Neutrophil (primary cell): ENCODE measurements around the gene INPP5A.

Experiments used
- H3K27ac ChIP-seq: fragments of 200-600 bp; sonication (generic); 2 replicates; pipeline ENCODE4 v1.5.1; 2016; ENCODE audit warnings: mild to moderate bottlenecking, moderate library complexity
- H3K27me3 ChIP-seq: fragments of 200-600 bp; sonication (generic); 2 replicates; pipeline ENCODE4 v1.6.0; 2016; ENCODE audit warnings: mild to moderate bottlenecking
- H3K36me3 ChIP-seq: fragments of 200-600 bp; sonication (generic); 2 replicates; pipeline ENCODE4 v1.5.1; 2017
- H3K4me1 ChIP-seq, 2 experiments: fragments of 200-600 bp in 1 of 2; sonication (generic) in 1 of 2; 1 replicate in 1 of 2; 2 replicates in 1 of 2; pipeline versions ENCODE4 v1.5.1 to v1.6.1; 2013 to 2016; ENCODE audit warnings: low read depth in 1 of 2, low read length in 1 of 2, mild to moderate bottlenecking in 1 of 2, moderate library complexity in 1 of 2; ENCODE audit not compliant: control insufficient read depth in 1 of 2, insufficient read depth in 1 of 2
- H3K4me3 ChIP-seq, 2 experiments: fragments of 200-600 bp in 1 of 2; sonication (generic) in 1 of 2; 1 replicate in 1 of 2; 2 replicates in 1 of 2; pipeline ENCODE4 v1.5.1; 2013 to 2016; ENCODE audit warnings: low read depth in 1 of 2, low read length in 1 of 2, mild to moderate bottlenecking in 1 of 2, moderate library complexity in 1 of 2
- H3K9me3 ChIP-seq: fragments of 200-600 bp; sonication (generic); 2 replicates; pipeline ENCODE4 v1.5.1; 2016
- TF ChIP-seq, protein P1 (sequence below): fragments of 200-600 bp; sonication (generic); IDR thresholded peaks from 2 replicates; pipeline ENCODE4 v1.5.1; 2016; ENCODE audit warnings: antibody characterized with exemption

The INPP5A gene

GRCh38 chr10:132542819-132543218, 5.2 kb downstream of the INPP5A start:
- no peaks in the 10 kb centered on the region for H3K9me3 ChIP-seq
- no peak overlapping the region for H3K27ac ChIP-seq
- TF ChIP-seq, protein P1, sequence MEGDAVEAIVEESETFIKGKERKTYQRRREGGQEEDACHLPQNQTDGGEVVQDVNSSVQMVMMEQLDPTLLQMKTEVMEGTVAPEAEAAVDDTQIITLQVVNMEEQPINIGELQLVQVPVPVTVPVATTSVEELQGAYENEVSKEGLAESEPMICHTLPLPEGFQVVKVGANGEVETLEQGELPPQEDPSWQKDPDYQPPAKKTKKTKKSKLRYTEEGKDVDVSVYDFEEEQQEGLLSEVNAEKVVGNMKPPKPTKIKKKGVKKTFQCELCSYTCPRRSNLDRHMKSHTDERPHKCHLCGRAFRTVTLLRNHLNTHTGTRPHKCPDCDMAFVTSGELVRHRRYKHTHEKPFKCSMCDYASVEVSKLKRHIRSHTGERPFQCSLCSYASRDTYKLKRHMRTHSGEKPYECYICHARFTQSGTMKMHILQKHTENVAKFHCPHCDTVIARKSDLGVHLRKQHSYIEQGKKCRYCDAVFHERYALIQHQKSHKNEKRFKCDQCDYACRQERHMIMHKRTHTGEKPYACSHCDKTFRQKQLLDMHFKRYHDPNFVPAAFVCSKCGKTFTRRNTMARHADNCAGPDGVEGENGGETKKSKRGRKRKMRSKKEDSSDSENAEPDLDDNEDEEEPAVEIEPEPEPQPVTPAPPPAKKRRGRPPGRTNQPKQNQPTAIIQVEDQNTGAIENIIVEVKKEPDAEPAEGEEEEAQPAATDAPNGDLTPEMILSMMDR = no peak
- no peaks in the 10 kb centered on the region for H3K27me3 ChIP-seq
- H3K4me1 ChIP-seq = peaks cover 80 to 91% of the 10 kb centered on the region in 2 experiments
- no peaks in the 10 kb centered on the region for H3K36me3 ChIP-seq
- H3K4me3 ChIP-seq = no peak overlapping the region

DNA sequence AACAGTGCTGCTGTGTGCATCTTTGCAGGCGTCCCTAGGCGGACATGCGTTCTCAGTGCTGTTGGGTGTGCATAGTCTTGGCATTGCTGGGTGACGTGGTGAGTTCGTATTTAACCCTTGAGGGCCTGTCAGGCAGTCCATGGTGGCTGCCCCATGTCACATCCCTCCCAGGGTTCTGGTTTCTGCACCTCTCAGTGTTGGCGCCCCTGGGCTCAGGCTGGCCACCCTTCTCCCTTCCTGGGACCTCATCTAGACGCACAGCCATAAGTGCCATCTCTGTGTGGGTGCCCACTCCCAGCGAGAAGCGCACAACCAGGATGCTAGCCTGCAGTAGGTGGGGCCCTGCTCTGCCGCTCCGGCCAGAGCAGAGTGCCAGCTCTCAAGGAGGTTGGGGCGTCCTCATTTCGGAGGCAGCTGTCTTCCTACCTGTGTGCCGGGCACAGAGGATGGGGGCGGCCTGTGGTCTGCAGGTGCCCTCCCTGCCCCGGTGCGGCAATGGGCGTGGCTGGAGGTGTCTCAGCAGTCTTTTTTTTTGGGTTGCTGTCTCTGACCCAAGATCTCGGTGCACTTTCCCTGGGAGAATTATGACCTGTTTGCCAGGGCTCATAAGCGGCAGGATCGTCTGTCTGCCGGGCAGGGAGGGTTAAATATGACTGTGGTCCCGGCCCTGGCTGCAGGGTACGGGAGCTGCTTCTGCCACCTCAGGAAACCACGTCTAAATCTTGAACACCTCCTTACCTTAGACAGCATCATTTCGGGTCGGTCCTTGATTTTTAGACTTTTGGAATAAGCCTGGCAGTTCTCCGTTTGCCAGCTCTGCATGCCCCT, 6.5 kb downstream of the INPP5A start:
- peaks cover 82 to 93% of the 10 kb centered on the region in 2 experiments for H3K4me1 ChIP-seq

DNA sequence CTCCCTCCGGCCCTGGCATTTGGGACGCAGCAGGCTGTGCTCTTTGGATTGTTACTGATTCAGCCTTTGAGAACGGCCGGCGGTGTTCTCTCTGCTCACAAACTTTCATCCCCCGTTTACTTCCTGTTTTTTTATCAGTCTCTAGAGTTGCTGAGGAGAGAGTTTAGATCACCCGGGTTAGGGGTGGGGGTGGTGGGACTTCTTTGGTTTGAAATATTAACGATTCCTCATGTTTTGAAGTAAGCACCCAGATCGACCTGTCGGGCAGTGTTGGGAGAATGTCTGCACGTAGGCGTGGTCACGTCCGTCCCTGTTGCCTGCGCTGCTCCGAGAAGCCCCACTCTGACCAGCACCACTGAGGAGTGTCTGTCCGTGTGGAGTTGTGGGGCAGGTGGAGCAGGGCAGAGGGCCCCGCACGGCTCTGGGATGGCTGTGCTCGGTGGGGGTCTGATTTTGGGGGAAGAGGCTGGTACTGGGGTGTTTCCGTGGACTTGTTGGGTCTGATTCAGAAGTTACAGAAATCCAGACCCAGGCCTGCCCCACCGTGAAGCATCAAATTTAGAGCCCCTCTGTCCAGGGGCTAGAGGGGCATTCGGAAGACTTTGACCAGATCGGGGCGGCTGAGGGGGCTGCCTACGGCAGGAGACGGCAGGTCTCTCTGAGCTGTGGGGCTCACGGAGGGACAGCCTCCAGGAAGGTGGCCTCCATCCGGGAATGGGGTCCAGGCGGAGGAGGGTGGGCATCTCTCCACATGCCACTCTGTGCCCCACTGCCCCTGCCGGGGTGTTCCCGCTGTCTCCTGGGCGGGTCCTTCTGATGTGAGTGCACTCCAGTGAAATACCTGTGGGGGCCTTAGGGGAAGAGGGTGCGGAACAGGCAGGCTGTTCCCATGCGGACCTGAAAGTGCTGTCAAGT, 7.4 kb downstream of the INPP5A start:
- Histone ChIP-seq H3K36me3 (no peaks in the 10 kb centered on the region), H3K27ac (peak overlapping the region; percentile 75), H3K4me3 (peak overlapping the region; percentile 40 to 54), H3K4me1 (peaks cover 82 to 92% of the 10 kb centered on the region in 2 experiments), H3K9me3 (no peaks in the 10 kb centered on the region), H3K27me3 (no peaks in the 10 kb centered on the region)
- TF ChIP-seq, protein P1 = no peak

More for the DNA sequence above, 6.5 kb downstream of the INPP5A start:
- Histone ChIP-seq H3K4me3 (peak overlapping the region; percentile 40 to 54), H3K9me3 (no peaks in the 10 kb centered on the region), H3K27me3 (no peaks in the 10 kb centered on the region), H3K36me3 (no peaks in the 10 kb centered on the region), H3K27ac (peak overlapping the region; percentile 75)
- TF ChIP-seq, protein P1 = no peak

DNA sequence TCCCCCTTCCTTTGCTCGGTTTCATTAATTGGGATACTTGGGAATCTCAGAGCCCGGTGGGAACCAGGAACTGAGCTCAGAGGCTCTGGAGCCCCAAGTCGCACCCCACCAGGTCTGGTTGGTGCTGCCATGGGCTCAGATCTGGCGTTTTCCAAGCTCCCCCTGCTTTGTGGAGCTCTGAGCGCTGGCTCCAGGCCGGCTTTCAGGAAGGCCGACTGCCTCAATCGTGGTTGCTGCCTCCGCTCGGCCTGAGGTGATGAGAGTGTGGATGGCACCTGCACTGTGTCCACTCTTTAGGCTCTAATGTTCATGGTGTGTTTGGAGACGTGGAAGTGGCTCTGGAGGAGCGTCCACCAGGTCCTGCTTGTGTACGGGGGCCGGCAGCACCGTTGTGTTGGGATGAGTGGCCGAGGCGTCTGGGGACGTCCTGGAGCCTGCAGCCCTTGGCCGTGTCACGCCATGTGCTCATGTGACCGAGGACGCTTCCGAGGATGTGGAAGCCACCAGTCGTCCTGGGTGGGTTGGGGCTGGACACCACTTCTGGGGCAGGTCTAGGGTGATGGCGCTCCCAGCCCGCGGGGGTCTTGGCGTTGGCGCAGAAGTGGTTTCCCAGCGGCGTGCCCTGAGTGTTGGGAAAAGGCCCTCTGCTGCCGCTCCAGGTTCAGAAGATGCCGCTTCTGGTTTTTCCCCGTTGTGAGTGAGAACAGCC, 8.2 kb downstream of the INPP5A start:
- Histone ChIP-seq H3K4me1 (peaks cover 82 to 92% of the 10 kb centered on the region in 2 experiments), H3K9me3 (no peaks in the 10 kb centered on the region), H3K4me3 (no peak overlapping the region), H3K27me3 (no peaks in the 10 kb centered on the region), H3K36me3 (no peaks in the 10 kb centered on the region), H3K27ac (no peak overlapping the region)
- TF ChIP-seq, protein P1 = no peak
